ENCODE data around the gene CSRNP3.

- TF ChIP-seq CTCF (IDR thresholded peaks at IDR 0.05; ENCODE audit: poor library complexity) (no peak), EZH2 (IDR thresholded peaks at IDR 0.05; ENCODE audit: borderline replicate concordance) (no peak)
Observed at GRCh38 chr2:165627470-165627869, 158.0 kb downstream of the CSRNP3 start.

All from hepatocyte (in vitro differentiated cells).